Measurements from ENCODE around the gene LIF. TPM values are rescaled to one million over a fixed set of nuclear protein-coding genes. Genes with fewer than 3 reads are reported as not detected.

The LIF gene
- total RNA-seq, 2 donors from 2014 or later: 0.31 to 0.77 TPM

- Mint-ChIP-seq H3K4me3 (no peak overlapping the region), H3K4me1 (peaks cover 8% of the 10 kb centered on the region), H3K27ac (no peak overlapping the region), H3K9me3 (no peaks in the 10 kb centered on the region), H3K27me3 (ENCODE audit: insufficient read depth) (peaks cover 10% of the 10 kb centered on the region), H3K36me3 (ENCODE audit: low read depth) (no peaks in the 10 kb centered on the region)
- WGBS, 2 experiments (ENCODE audit: insufficient coverage in 1 of 2, insufficient read length in 1 of 2): 87 to 91% methylated on average over 8 of the region's 8 CpGs
- Histone ChIP-seq H3K36me3 (ENCODE audit: control insufficient read depth, insufficient read depth, low read length) (no peaks in the 10 kb centered on the region), H3K27ac (ENCODE audit: low read depth, low read length) (no peak overlapping the region), H3K4me3 (ENCODE audit: low read length) (no peak overlapping the region), H3K4me1 (ENCODE audit: control insufficient read depth, insufficient read depth, low read length) (no peaks in the 10 kb centered on the region), H3K27me3 (ENCODE audit: control insufficient read depth, insufficient read depth, low read length, poor library complexity, severe bottlenecking) (no peaks in the 10 kb centered on the region), H3K9me3 (ENCODE audit: control insufficient read depth, low read length) (no peaks in the 10 kb centered on the region), H3K9ac (ENCODE audit: extremely low read depth, low read length, poor library complexity, severe bottlenecking) (no peak overlapping the region)
- no peak for TF ChIP-seq CTCF (conservative IDR thresholded peaks at IDR 0.05)
- DNase-seq: no peak
Measured at GRCh38 chr22:30261134-30261533, 14.6 kb upstream of the LIF start.

GRCh38 chr22:30260682-30261081, 14.1 kb upstream of the LIF start:
- H3K4me3 Mint-ChIP-seq: no peak overlapping the region
- no peaks in the 10 kb centered on the region for H3K36me3 Mint-ChIP-seq (ENCODE audit: low read depth)
- no peaks in the 10 kb centered on the region for H3K9me3 Mint-ChIP-seq
- H3K27me3 ChIP-seq (ENCODE audit: control insufficient read depth, insufficient read depth, low read length, poor library complexity, severe bottlenecking): no peaks in the 10 kb centered on the region
- no peaks in the 10 kb centered on the region for H3K9me3 ChIP-seq (ENCODE audit: control insufficient read depth, low read length)
- H3K4me1 Mint-ChIP-seq: peaks cover 8% of the 10 kb centered on the region
- WGBS, 2 experiments (ENCODE audit: insufficient coverage in 1 of 2, insufficient read length in 1 of 2): 92 to 95% methylated on average over 6 to 8 of the region's 8 CpGs
- H3K9ac ChIP-seq (ENCODE audit: extremely low read depth, low read length, poor library complexity, severe bottlenecking): no peak overlapping the region
- H3K4me1 ChIP-seq (ENCODE audit: control insufficient read depth, insufficient read depth, low read length): no peaks in the 10 kb centered on the region
- no peak for TF ChIP-seq CTCF (conservative IDR thresholded peaks at IDR 0.05)
- no peak overlapping the region for H3K27ac ChIP-seq (ENCODE audit: low read depth, low read length)
- no peaks in the 10 kb centered on the region for H3K36me3 ChIP-seq (ENCODE audit: control insufficient read depth, insufficient read depth, low read length)
- no peak for DNase-seq
- H3K4me3 ChIP-seq (ENCODE audit: low read length): no peak overlapping the region
- H3K27ac Mint-ChIP-seq: no peak overlapping the region
- H3K27me3 Mint-ChIP-seq (ENCODE audit: insufficient read depth): peaks cover 10% of the 10 kb centered on the region

GRCh38 chr22:30260276-30260675, 13.7 kb upstream of the LIF start:
- WGBS, 2 experiments (ENCODE audit: insufficient coverage in 1 of 2, insufficient read length in 1 of 2): 90 to 92% methylated on average over 5 to 11 of the region's 11 CpGs
- Histone ChIP-seq H3K4me3 (ENCODE audit: low read length) (no peak overlapping the region), H3K9me3 (ENCODE audit: control insufficient read depth, low read length) (no peaks in the 10 kb centered on the region), H3K36me3 (ENCODE audit: control insufficient read depth, insufficient read depth, low read length) (no peaks in the 10 kb centered on the region), H3K27ac (ENCODE audit: low read depth, low read length) (no peak overlapping the region), H3K9ac (ENCODE audit: extremely low read depth, low read length, poor library complexity, severe bottlenecking) (no peak overlapping the region), H3K27me3 (ENCODE audit: control insufficient read depth, insufficient read depth, low read length, poor library complexity, severe bottlenecking) (no peaks in the 10 kb centered on the region), H3K4me1 (ENCODE audit: control insufficient read depth, insufficient read depth, low read length) (no peaks in the 10 kb centered on the region)
- Mint-ChIP-seq H3K36me3 (ENCODE audit: low read depth) (no peaks in the 10 kb centered on the region), H3K9me3 (no peaks in the 10 kb centered on the region), H3K27me3 (ENCODE audit: insufficient read depth) (peaks cover 10% of the 10 kb centered on the region), H3K4me3 (no peak overlapping the region), H3K4me1 (peaks cover 8% of the 10 kb centered on the region), H3K27ac (no peak overlapping the region)
- TF ChIP-seq CTCF (conservative IDR thresholded peaks at IDR 0.05): no peak
- DNase-seq: no peak

Measured in endodermal cell (in vitro differentiated cells).